GM12878 (cell line): ENCODE measurements around the gene HEPACAM. TPM values are rescaled to one million over a fixed set of nuclear protein-coding genes. Genes with fewer than 3 reads are reported as not detected.

Experiments
- ATAC-seq: fragments of 200-7000 bp; cut with Tn5 transposase; 3 replicates; pipeline ENCODE4 v1.9.1; 2020; ENCODE audit warnings: mild to moderate bottlenecking, moderate library complexity
- BruUV-seq: library from RNA; stranded (reverse); fragments of 400-500 nt; replicated peaks from 2 replicates; lab custom pipeline; 2021; lab: Mats Ljungman, UMichigan
- CTCF ChIA-PET: fragments of 300-600 bp; sonication (Branson Sonifier 250); formaldehyde crosslinking; extraction: SDS; loops from one replicate; lab custom pipeline; 2021; ENCODE audit warnings: inconsistent platforms; lab: Yijun Ruan, JAX
- POLR2A ChIA-PET: fragments of 350-600 bp; formaldehyde crosslinking; extraction: SDS; loops from one replicate; lab custom pipeline; 2021; ENCODE audit warnings: inconsistent platforms; lab: Charles Lee
- RAD21 ChIA-PET: fragments of 300-600 bp; sonication (Branson Sonifier 250); formaldehyde crosslinking; loops from one replicate; lab custom pipeline; 2023; ENCODE audit warnings: antibody characterized with exemption; ENCODE audit not compliant: unreplicated experiment; lab: Charles Lee
- SMC1A ChIA-PET: fragments of 300-600 bp; sonication (Branson Sonifier 250); formaldehyde crosslinking; loops from one replicate; lab custom pipeline; 2023; ENCODE audit not compliant: unreplicated experiment, uncharacterized antibody; lab: Charles Lee
- DNase-seq: peaks from one replicate; pipeline ENCODE4 v3.0.0-alpha.2; 2011; ENCODE audit warnings: low read depth, low spot score
- FAIRE-seq: peaks from 3 replicates; lab custom pipeline; 2011; peaks lifted over from hg19 to GRCh38; lab: Jason Lieb, UNC
- H2AFZ ChIP-seq: 2 replicates; pipeline ENCODE4 v1.6.0; 2011; ENCODE audit warnings: low read depth, low read length, control low read depth; ENCODE audit not compliant: control insufficient read depth
- H3K27ac ChIP-seq: 2 replicates; pipeline ENCODE4 v1.5.1; 2011; ENCODE audit warnings: control low read depth; ENCODE audit not compliant: control insufficient read depth, insufficient read depth
- H3K27me3 ChIP-seq, 2 experiments: replicated peaks in 1 of 2; 2 replicates each; pipeline versions ENCODE4 v1.6.0 to v1.6.1; 2011; ENCODE audit warnings: low read length in 1 of 2; ENCODE audit not compliant: control insufficient read depth in 2 of 2, insufficient read depth in 2 of 2
- H3K36me3 ChIP-seq, 2 experiments: 2 replicates each; pipeline ENCODE4 v1.5.1; 2011; ENCODE audit warnings: low read length in 1 of 2; ENCODE audit not compliant: control insufficient read depth in 2 of 2, insufficient read depth in 2 of 2
- H3K4me1 ChIP-seq: 2 replicates; pipeline ENCODE4 v1.6.1; 2011; ENCODE audit warnings: mild to moderate bottlenecking, low read length, moderate library complexity, mixed read lengths; ENCODE audit not compliant: control insufficient read depth, insufficient read depth
- H3K4me2 ChIP-seq: 2 replicates; pipeline ENCODE4 v1.6.0; 2011; ENCODE audit warnings: control low read depth; ENCODE audit not compliant: control insufficient read depth, insufficient read depth
- H3K4me3 ChIP-seq: fragments of 200-600 bp; sonication (generic); 2 replicates; pipeline ENCODE4 v1.5.1; 2016
- H3K79me2 ChIP-seq: 2 replicates; pipeline ENCODE4 v1.6.0; 2011; ENCODE audit warnings: low read length; ENCODE audit not compliant: control insufficient read depth, insufficient read depth
- H3K9ac ChIP-seq: 2 replicates; pipeline ENCODE4 v1.8.0; 2011; ENCODE audit warnings: low read length, control low read depth, mixed read lengths; ENCODE audit not compliant: control insufficient read depth, insufficient read depth
- H3K9me3 ChIP-seq: replicated peaks from 3 replicates; pipeline ENCODE4 v1.5.1; 2011; ENCODE audit warnings: mild to moderate bottlenecking, low read length; ENCODE audit not compliant: control insufficient read depth, insufficient read depth
- H4K20me1 ChIP-seq: 2 replicates; pipeline ENCODE4 v1.6.0; 2011; ENCODE audit not compliant: control insufficient read depth, insufficient read depth
- ESRRA ChIP-seq: IDR thresholded peaks from 2 replicates; pipeline ENCODE4 v1.6.1; 2012; ENCODE audit warnings: mild to moderate bottlenecking, low read length, improper control_type of control experiment
- NFYB ChIP-seq: IDR thresholded peaks from 2 replicates; pipeline ENCODE4 v1.6.1; 2011; ENCODE audit warnings: low read depth, mild to moderate bottlenecking, low read length, improper control_type of control experiment, moderate library complexity; ENCODE audit not compliant: insufficient read depth
- PAX5 ChIP-seq: IDR thresholded peaks from 2 replicates; pipeline ENCODE4 v1.6.1; 2011; ENCODE audit warnings: low read depth, low read length, borderline replicate concordance
- PAX8 ChIP-seq: fragments of 450-650 bp; IDR thresholded peaks from 2 replicates; pipeline ENCODE4 v1.6.1; 2017; ENCODE audit warnings: mild to moderate bottlenecking, moderate library complexity
- PBX3 ChIP-seq: IDR thresholded peaks from 2 replicates; pipeline ENCODE4 v1.6.1; 2011; ENCODE audit warnings: mild to moderate bottlenecking, low read depth, low read length, moderate library complexity; ENCODE audit not compliant: insufficient replicate concordance
- POLR2A ChIP-seq: IDR thresholded peaks from 2 replicates; pipeline ENCODE4 v1.6.1; 2011; ENCODE audit warnings: low read depth, mild to moderate bottlenecking, low read length
- SMAD1 ChIP-seq: fragments of 450-650 bp; IDR thresholded peaks from 2 replicates; pipeline ENCODE4 v1.6.1; 2018; ENCODE audit warnings: mild to moderate bottlenecking, low read depth; ENCODE audit not compliant: partially characterized antibody
- ZBTB11 ChIP-seq: fragments of 450-650 bp; formaldehyde crosslinking; IDR thresholded peaks from 2 replicates; pipeline ENCODE4 v1.5.0; 2022; ENCODE audit warnings: mild to moderate bottlenecking, missing genetic modification characterization
- ZBTB40 ChIP-seq: fragments of 450-650 bp; IDR thresholded peaks from 2 replicates; pipeline ENCODE4 v1.6.1; 2016; ENCODE audit warnings: mild to moderate bottlenecking, moderate library complexity, borderline replicate concordance
- ZNF384 ChIP-seq: IDR thresholded peaks from 2 replicates; pipeline ENCODE4 v1.6.1; 2012; ENCODE audit warnings: low read depth, mild to moderate bottlenecking, low read length, improper control_type of control experiment, borderline replicate concordance
- ZNF687 ChIP-seq: fragments of 450-650 bp; IDR thresholded peaks from 2 replicates; pipeline ENCODE4 v1.6.1; 2017; ENCODE audit warnings: mild to moderate bottlenecking, moderate library complexity
- WGBS: methylation state at CpG from one replicate; pipeline ENCODE4 v1.1.6; 2016; ENCODE audit warnings: low lambda C conversion rate; ENCODE audit not compliant: insufficient replicate concordance, insufficient coverage; ENCODE audit errors: missing lambda C conversion rate; 5-methylcytosine and 5-hydroxymethylcytosine counted together
- in situ Hi-C: fragments of 300-500 bp; cut with MboI; formaldehyde crosslinking; loops from 9 replicates; pipeline ENCODE4 v1.14.3; 2018; ENCODE audit warnings: mixed read lengths
- intact Hi-C: fragments of 100-400 bp; cut with micrococcal nuclease; formaldehyde crosslinking; loops from one replicate; pipeline ENCODE4 v1.14.2; 2022; ENCODE audit not compliant: unreplicated experiment
- polyA plus RNA-seq, 11 experiments: library from polyadenylated mRNA; depleted of rRNA in 4 of 11; unstranded in 6 of 11; stranded (reverse) in 5 of 11; fragments of >200 nt; fragmentation: Nextera tagmentation in 4 of 11; fragmentation: Illumina TruSeq in 1 of 11; extraction: Ambion mirVana in 4 of 11; extraction: Trizol in 1 of 11; gene quantifications; 1 replicate in 1 of 11; 2 replicates in 10 of 11; pipeline versions ENCODE4 v1.2.1 to v1.2.3, GENCODE V29; 2011 to 2016; ENCODE audit warnings: inconsistent platforms in 2 of 11, missing spikeins in 2 of 11, low read depth in 1 of 11
- total RNA-seq, 4 experiments: library from RNA; depleted of rRNA in 3 of 4; stranded (reverse); fragments of >200 nt in 3 of 4; fragmentation: Illumina TruSeq in 1 of 4; extraction: Trizol in 1 of 4; gene quantifications; 2 replicates each; pipeline versions ENCODE4 v1.2.1 to v1.2.3, GENCODE V29; 2013 to 2021

HEPACAM gene
- total and polyA plus RNA-seq, 10 of the 15 experiments (the other 5 are each of a cell fraction or from before 2014, with no cell fraction given), result 0.03 TPM; not detected in 9

- Histone ChIP-seq H3K9me3 (no peaks in the 10 kb centered on the region), H3K36me3 (no peaks in the 10 kb centered on the region), H3K4me2 (no peak overlapping the region), H3K27ac (no peak overlapping the region), H3K9ac (no peak overlapping the region), H3K27me3 (peaks cover 3 to 7% of the 10 kb centered on the region in 2 experiments; a peak in 3 of 4 replicates), H4K20me1 (no peaks in the 10 kb centered on the region), H3K79me2 (no peaks in the 10 kb centered on the region), H3K4me3 (no peak overlapping the region), H2AFZ (no peak overlapping the region), H3K4me1 (no peaks in the 10 kb centered on the region)
- FAIRE-seq (no peak), DNase-seq (no peak), ATAC-seq (no peak)
- ChIA-PET POLR2A (no interaction called here), RAD21 (no interaction called here), SMC1A (no interaction called here), CTCF (interaction anchor here (1.4 kb wide), 1 partner anchor 243 kb away, joined by 3 read pairs; no protein-coding TSS in a partner anchor)
- 20% methylated on average over 5 of the region's 5 CpGs for WGBS
- BruUV-seq, result no TSS peak
- in situ Hi-C loops (no loop called here), intact Hi-C loops (no loop called here)
- TF ChIP-seq PAX5 (no peak), ZBTB40 (no peak), PAX8 (no peak), PBX3 (no peak), POLR2A (no peak), SMAD1 (no peak), ZNF687 (no peak), ZBTB11 (CRISPR knock-in tag) (no peak), ZNF384 (no peak), ESRRA (no peak), NFYB (no peak)
These were observed 37.1 kb downstream of the HEPACAM start for GRCh38 chr11:124898711-124899110.
